HG03354 (cell line): ENCODE measurements around the gene IGSF9.

ENCODE experiments used
- ATAC-seq: cut with Tn5 transposase; IDR thresholded peaks from one replicate; pipeline ENCODE4 v1.9.1; 2021; ENCODE audit warnings: mild to moderate bottlenecking; ENCODE audit not compliant: unreplicated experiment, poor library complexity, severe bottlenecking

Gene IGSF9

GRCh38 chr1:159973350-159973940 is 28.0 kb upstream of the IGSF9 start:
- no peak for ATAC-seq

GRCh38 chr1:159972443-159973205 is 27.2 kb upstream of the IGSF9 start:
- ATAC-seq: no peak

- ATAC-seq: no peak
These were observed 25.5 kb upstream of the IGSF9 start for GRCh38 chr1:159970932-159971342.

GRCh38 chr1:159968901-159969300 is 23.5 kb upstream of the IGSF9 start:
- no peak for ATAC-seq

GRCh38 chr1:159965263-159965662 is 19.9 kb upstream of the IGSF9 start:
- no peak for ATAC-seq

GRCh38 chr1:159964144-159964543 is 18.7 kb upstream of the IGSF9 start:
- no peak for ATAC-seq

GRCh38 chr1:159962176-159962575 is 16.8 kb upstream of the IGSF9 start:
- ATAC-seq: no peak

- no peak for ATAC-seq
These were observed 16.2 kb upstream of the IGSF9 start for GRCh38 chr1:159961636-159962035.

GRCh38 chr1:159960721-159961381 is 15.4 kb upstream of the IGSF9 start:
- ATAC-seq: no peak

GRCh38 chr1:159959451-159959850 is 14.0 kb upstream of the IGSF9 start:
- ATAC-seq: no peak

GRCh38 chr1:159958719-159959380 is 13.4 kb upstream of the IGSF9 start:
- peak; percentile 69 for ATAC-seq

- no peak for ATAC-seq
These were observed 12.4 kb upstream of the IGSF9 start for GRCh38 chr1:159957824-159958268.

- no peak for ATAC-seq
These were observed 10.0 kb upstream of the IGSF9 start for GRCh38 chr1:159955456-159955855.

- no peak for ATAC-seq
These were observed 8.4 kb upstream of the IGSF9 start, which contains the start of gene SLAMF9 for GRCh38 chr1:159953536-159954515. TSS of gene SLAMF9 (minus strand) at chr1:159954237. CDS start at chr1:159954137, 100 bp downstream.

- ATAC-seq: no peak
These were observed 7.5 kb upstream of the IGSF9 start for GRCh38 chr1:159952932-159953331.

- ATAC-seq: no peak
These were observed 6.1 kb upstream of the IGSF9 start for GRCh38 chr1:159951551-159951950.

- no peak for ATAC-seq
These were observed 5.6 kb upstream of the IGSF9 start for GRCh38 chr1:159951016-159951415.

- no peak for ATAC-seq
These were observed 4.6 kb upstream of the IGSF9 start for GRCh38 chr1:159949981-159950381.

- ATAC-seq: no peak
These were observed 3.7 kb upstream of the IGSF9 start for GRCh38 chr1:159949123-159949522.
